Neural progenitor cell (in vitro differentiated cells): ENCODE measurements around the gene ADARB2. TPM values are rescaled to one million over a fixed set of nuclear protein-coding genes. Genes with fewer than 3 reads are reported as not detected.

ENCODE experiments used
- DNase-seq: peaks from one replicate; pipeline ENCODE4 v3.0.0-alpha.2; 2016; ENCODE audit warnings: low spot score
- H2AFZ ChIP-seq: fragments of 200-600 bp; sonication (generic); replicated peaks from 2 replicates; pipeline ENCODE4 v1.6.1; 2016; ENCODE audit warnings: antibody characterized with exemption
- H3F3A ChIP-seq: fragments of 200-600 bp; sonication (generic); 2 replicates; pipeline ENCODE4 v1.6.1; 2016; ENCODE audit warnings: antibody characterized with exemption, low read depth
- H3K27ac ChIP-seq: fragments of 200-600 bp; sonication (generic); 2 replicates; pipeline ENCODE4 v1.5.1; 2016; ENCODE audit warnings: mild to moderate bottlenecking
- H3K27me3 ChIP-seq: fragments of 200-600 bp; sonication (generic); 2 replicates; pipeline ENCODE4 v1.6.1; 2016; ENCODE audit warnings: mild to moderate bottlenecking, moderate library complexity
- H3K36me3 ChIP-seq: fragments of 200-600 bp; sonication (generic); 2 replicates; pipeline ENCODE4 v1.5.1; 2016
- H3K4me1 ChIP-seq: fragments of 200-600 bp; sonication (generic); 2 replicates; pipeline ENCODE4 v1.6.1; 2016; ENCODE audit warnings: mixed run types
- H3K4me2 ChIP-seq: fragments of 200-600 bp; sonication (generic); 2 replicates; pipeline ENCODE4 v1.6.1; 2016
- H3K4me3 ChIP-seq: fragments of 200-600 bp; sonication (generic); 2 replicates; pipeline ENCODE4 v1.5.1; 2016
- H3K79me2 ChIP-seq: fragments of 200-600 bp; sonication (generic); 2 replicates; pipeline ENCODE4 v1.6.1; 2016; ENCODE audit warnings: low read depth
- H3K9ac ChIP-seq: fragments of 200-600 bp; sonication (generic); 2 replicates; pipeline ENCODE4 v1.6.1; 2016
- H3K9me3 ChIP-seq: fragments of 200-600 bp; sonication (generic); 2 replicates; pipeline ENCODE4 v1.5.1; 2016; ENCODE audit warnings: low read depth
- H4K20me1 ChIP-seq: fragments of 200-600 bp; sonication (generic); 2 replicates; pipeline ENCODE4 v1.6.1; 2016; ENCODE audit warnings: low read depth
- H3K27ac Mint-ChIP-seq: 3 replicates; pipeline ENCODE4 v1.8.0; 2021; ENCODE audit warnings: mixed read lengths
- H3K27me3 Mint-ChIP-seq: 2 replicates; pipeline ENCODE4 v1.8.0; 2022; ENCODE audit warnings: low read depth, mild to moderate bottlenecking, inconsistent platforms, moderate library complexity, mixed read lengths; ENCODE audit not compliant: insufficient read depth
- H3K36me3 Mint-ChIP-seq: 3 replicates; pipeline ENCODE4 v1.8.0; 2021; ENCODE audit warnings: mixed read lengths
- H3K4me1 Mint-ChIP-seq: 3 replicates; pipeline ENCODE4 v1.8.0; 2021; ENCODE audit warnings: mixed read lengths
- H3K4me3 Mint-ChIP-seq: 3 replicates; pipeline ENCODE4 v1.8.0; 2021; ENCODE audit warnings: mild to moderate bottlenecking, moderate library complexity, mixed read lengths
- H3K9me3 Mint-ChIP-seq: 3 replicates; pipeline ENCODE4 v1.8.0; 2020; ENCODE audit warnings: mixed read lengths
- EZH2 ChIP-seq: fragments of 200-600 bp; sonication (generic); IDR thresholded peaks from 2 replicates; pipeline ENCODE4 v1.6.1; 2017; ENCODE audit warnings: antibody characterized with exemption, mild to moderate bottlenecking, moderate library complexity
- EZH2phosphoT487 ChIP-seq: fragments of 200-600 bp; sonication (generic); IDR thresholded peaks from 2 replicates; pipeline ENCODE4 v1.6.1; 2017; ENCODE audit warnings: antibody characterized with exemption
- total RNA-seq: library from RNA; depleted of rRNA; stranded (reverse); fragments of >200 nt; gene quantifications from 2 replicates; pipeline ENCODE4 v1.2.3, GENCODE V29; 2015; ENCODE audit warnings: low replicate concordance
- TF ChIP-seq, protein P1 (sequence below): fragments of 200-600 bp; sonication (generic); IDR thresholded peaks from 2 replicates; pipeline ENCODE4 v1.5.1; 2017; ENCODE audit warnings: antibody characterized with exemption, mild to moderate bottlenecking

Gene ADARB2
- total RNA-seq, 1 donor from 2014 or later = not detected

DNA sequence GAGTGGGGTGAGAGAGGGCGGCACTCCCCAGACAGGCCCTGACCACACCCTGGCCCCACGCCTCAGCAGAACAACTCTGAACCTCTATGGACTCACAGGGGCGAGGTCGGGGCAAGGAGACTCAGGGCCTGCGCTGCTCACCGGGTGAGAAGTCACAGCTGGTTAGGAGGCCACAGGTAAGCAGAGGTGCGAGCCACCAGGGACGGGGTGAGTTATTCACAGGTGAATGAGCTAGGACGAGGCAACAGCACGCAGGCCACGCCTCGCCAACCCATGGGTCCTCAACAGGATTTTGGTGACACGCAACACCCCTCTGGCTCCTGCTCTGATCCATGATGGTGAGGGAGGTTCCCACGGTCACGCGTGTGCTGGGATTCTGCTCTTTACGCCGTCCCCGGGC, 202.5 kb downstream of the ADARB2 start:
- Histone ChIP-seq H3K9ac (no peak overlapping the region), H3F3A (no peaks in the 10 kb centered on the region), H3K4me1 (no peaks in the 10 kb centered on the region), H3K9me3 (no peaks in the 10 kb centered on the region), H3K4me3 (no peak overlapping the region), H3K79me2 (no peaks in the 10 kb centered on the region), H3K27me3 (no peaks in the 10 kb centered on the region), H2AFZ (no peak overlapping the region), H3K4me2 (no peak overlapping the region), H3K27ac (no peak overlapping the region), H4K20me1 (no peaks in the 10 kb centered on the region), H3K36me3 (no peaks in the 10 kb centered on the region)
- H3K36me3 Mint-ChIP-seq = no peaks in the 10 kb centered on the region
- peaks cover 10% of the 10 kb centered on the region for H3K27me3 Mint-ChIP-seq
- DNase-seq = no peak
- no peaks in the 10 kb centered on the region for H3K4me1 Mint-ChIP-seq
- peaks cover 2% of the 10 kb centered on the region for H3K9me3 Mint-ChIP-seq
- no peak overlapping the region for H3K27ac Mint-ChIP-seq
- no peak overlapping the region for H3K4me3 Mint-ChIP-seq
- TF ChIP-seq EZH2phosphoT487 = no peak
- TF ChIP-seq, protein P1, sequence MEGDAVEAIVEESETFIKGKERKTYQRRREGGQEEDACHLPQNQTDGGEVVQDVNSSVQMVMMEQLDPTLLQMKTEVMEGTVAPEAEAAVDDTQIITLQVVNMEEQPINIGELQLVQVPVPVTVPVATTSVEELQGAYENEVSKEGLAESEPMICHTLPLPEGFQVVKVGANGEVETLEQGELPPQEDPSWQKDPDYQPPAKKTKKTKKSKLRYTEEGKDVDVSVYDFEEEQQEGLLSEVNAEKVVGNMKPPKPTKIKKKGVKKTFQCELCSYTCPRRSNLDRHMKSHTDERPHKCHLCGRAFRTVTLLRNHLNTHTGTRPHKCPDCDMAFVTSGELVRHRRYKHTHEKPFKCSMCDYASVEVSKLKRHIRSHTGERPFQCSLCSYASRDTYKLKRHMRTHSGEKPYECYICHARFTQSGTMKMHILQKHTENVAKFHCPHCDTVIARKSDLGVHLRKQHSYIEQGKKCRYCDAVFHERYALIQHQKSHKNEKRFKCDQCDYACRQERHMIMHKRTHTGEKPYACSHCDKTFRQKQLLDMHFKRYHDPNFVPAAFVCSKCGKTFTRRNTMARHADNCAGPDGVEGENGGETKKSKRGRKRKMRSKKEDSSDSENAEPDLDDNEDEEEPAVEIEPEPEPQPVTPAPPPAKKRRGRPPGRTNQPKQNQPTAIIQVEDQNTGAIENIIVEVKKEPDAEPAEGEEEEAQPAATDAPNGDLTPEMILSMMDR = no peak
- no peak for TF ChIP-seq EZH2

DNA sequence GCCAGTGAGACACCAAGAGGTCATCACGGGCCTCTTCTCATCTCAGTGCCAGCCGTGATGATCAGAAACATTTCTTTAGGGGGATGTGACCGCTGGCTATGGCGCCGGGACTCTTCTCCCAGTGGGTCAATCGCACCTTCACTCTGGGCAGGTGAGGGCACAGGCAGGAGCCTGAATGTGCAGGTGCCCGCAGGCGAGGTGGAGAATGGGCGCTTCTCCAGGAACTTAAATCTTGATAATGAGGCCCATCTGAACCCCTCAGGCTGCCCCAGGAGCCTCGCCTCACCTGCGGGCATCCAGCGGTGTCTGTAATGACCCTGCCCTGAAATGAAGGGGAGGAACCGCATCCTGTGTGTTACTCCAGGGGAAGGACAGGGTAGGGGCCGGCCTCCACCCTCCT, 204.7 kb downstream of the ADARB2 start:
- H4K20me1 ChIP-seq = no peaks in the 10 kb centered on the region
- Mint-ChIP-seq H3K27ac (no peak overlapping the region), H3K27me3 (peaks cover 14% of the 10 kb centered on the region), H3K4me1 (no peaks in the 10 kb centered on the region), H3K9me3 (no peaks in the 10 kb centered on the region), H3K36me3 (no peaks in the 10 kb centered on the region), H3K4me3 (no peak overlapping the region)
- no peaks in the 10 kb centered on the region for H3K27me3 ChIP-seq
- no peak overlapping the region for H3K4me3 ChIP-seq
- no peaks in the 10 kb centered on the region for H3K9me3 ChIP-seq
- DNase-seq = no peak
- no peaks in the 10 kb centered on the region for H3F3A ChIP-seq
- no peak overlapping the region for H3K9ac ChIP-seq
- H3K27ac ChIP-seq = no peak overlapping the region
- no peaks in the 10 kb centered on the region for H3K4me1 ChIP-seq
- TF ChIP-seq, protein P1 = no peak
- TF ChIP-seq EZH2phosphoT487 = no peak
- no peak for TF ChIP-seq EZH2
- H3K4me2 ChIP-seq = no peak overlapping the region
- no peaks in the 10 kb centered on the region for H3K36me3 ChIP-seq
- H2AFZ ChIP-seq = no peak overlapping the region
- no peaks in the 10 kb centered on the region for H3K79me2 ChIP-seq

DNA sequence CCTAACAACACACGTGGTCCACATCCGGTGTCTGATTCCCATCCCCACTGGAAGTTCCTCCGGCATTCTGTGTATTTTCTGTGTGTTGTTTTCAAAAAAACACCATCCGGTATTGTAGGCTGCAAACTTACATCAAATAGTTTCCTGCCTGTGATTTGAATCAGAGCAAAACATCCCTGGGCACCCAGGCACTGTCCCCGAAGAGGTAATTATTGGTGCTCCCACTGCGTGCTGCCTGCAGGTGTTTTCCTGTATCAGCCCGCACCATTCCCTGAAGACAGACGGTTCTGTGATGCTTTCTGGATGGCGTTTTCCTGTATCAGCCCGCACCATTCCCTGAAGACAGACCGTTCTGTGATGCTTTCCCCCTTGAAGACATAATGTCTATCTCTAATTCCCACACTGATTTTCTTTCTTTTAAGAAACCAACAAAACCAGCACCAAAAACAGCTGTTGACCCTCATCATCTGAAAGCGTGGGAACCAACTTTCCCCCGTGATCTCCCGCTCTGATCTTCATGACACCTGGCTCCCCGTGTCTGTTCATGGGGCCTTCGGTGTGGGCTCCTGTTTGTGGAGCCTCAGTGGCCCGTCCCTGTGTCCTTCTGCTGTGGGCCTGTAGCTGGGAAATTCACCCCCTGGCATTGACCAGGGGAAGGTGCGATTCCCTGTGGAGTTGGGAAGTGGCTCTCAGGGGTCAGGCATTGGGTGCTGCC, 205.3 kb downstream of the ADARB2 start:
- H3K9ac ChIP-seq = no peak overlapping the region
- H3F3A ChIP-seq = no peaks in the 10 kb centered on the region
- no peak overlapping the region for H3K4me2 ChIP-seq
- Mint-ChIP-seq H3K36me3 (no peaks in the 10 kb centered on the region), H3K27ac (no peak overlapping the region), H3K4me1 (peaks cover under 1% of the 10 kb centered on the region), H3K4me3 (no peak overlapping the region), H3K9me3 (no peaks in the 10 kb centered on the region), H3K27me3 (peaks cover 14% of the 10 kb centered on the region)
- H3K79me2 ChIP-seq = no peaks in the 10 kb centered on the region
- no peaks in the 10 kb centered on the region for H3K27me3 ChIP-seq
- H3K27ac ChIP-seq = no peak overlapping the region
- no peaks in the 10 kb centered on the region for H3K9me3 ChIP-seq
- DNase-seq = no peak
- TF ChIP-seq EZH2phosphoT487 = no peak
- TF ChIP-seq, protein P1 = no peak
- TF ChIP-seq EZH2 = no peak
- no peaks in the 10 kb centered on the region for H3K36me3 ChIP-seq
- no peak overlapping the region for H2AFZ ChIP-seq
- no peaks in the 10 kb centered on the region for H4K20me1 ChIP-seq
- H3K4me3 ChIP-seq = no peak overlapping the region
- H3K4me1 ChIP-seq = no peaks in the 10 kb centered on the region
